NCI-H82 treated with DMSO at 0.1 percent for 48 hours (cell line): ENCODE results near the gene IL27RA.
A peak's percentile ranks its signal among the peaks of the same experiment; 100 is the strongest.
"Not testable (repeated sequence)": the region's sequence is repeated elsewhere in the genome, so short reads cannot be mapped to it uniquely, and the experiment has no call there.

ENCODE experiments used
- DNase-seq: peaks from one replicate; lab custom pipeline; 2025; ENCODE audit not compliant: unreplicated experiment; lab: John Stamatoyannopoulos, UW

The IL27RA gene

DNA sequence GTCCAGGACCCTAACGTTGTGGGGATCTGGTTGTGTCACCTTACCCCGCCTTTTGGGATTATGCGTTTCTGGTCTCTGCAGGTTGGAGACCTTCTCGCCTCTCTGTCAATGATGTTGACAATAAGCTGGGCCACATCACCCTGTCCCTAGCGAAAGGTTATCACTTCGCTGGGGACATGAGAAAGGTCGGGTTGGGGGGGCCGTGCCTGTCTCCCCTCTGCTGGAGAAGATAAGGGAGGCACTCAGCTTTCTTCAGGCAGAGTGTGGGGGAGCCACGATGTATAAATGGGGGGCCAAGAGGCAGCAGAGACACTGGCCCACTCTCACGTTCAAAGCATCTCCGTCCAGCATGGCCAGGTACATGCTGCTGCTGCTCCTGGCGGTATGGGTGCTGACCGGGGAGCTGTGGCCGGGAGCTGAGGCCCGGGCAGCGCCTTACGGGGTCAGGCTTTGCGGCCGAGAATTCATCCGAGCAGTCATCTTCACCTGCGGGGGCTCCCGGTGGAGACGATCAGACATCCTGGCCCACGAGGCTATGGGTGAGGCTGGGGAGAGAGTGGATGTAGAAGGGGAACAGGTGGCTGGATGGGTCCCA is 3.6 kb upstream of the IL27RA start, which contains the start of gene RLN3:
Gene RLN3 (plus strand): TSS at position 293 of the 595 bp plus-strand sequence. CDS start 57 bp downstream, at position 350.
- no peak for DNase-seq

GRCh38 chr19:14028901-14029300 is 2.7 kb upstream of the IL27RA start:
- DNase-seq = peak; percentile 37

DNA sequence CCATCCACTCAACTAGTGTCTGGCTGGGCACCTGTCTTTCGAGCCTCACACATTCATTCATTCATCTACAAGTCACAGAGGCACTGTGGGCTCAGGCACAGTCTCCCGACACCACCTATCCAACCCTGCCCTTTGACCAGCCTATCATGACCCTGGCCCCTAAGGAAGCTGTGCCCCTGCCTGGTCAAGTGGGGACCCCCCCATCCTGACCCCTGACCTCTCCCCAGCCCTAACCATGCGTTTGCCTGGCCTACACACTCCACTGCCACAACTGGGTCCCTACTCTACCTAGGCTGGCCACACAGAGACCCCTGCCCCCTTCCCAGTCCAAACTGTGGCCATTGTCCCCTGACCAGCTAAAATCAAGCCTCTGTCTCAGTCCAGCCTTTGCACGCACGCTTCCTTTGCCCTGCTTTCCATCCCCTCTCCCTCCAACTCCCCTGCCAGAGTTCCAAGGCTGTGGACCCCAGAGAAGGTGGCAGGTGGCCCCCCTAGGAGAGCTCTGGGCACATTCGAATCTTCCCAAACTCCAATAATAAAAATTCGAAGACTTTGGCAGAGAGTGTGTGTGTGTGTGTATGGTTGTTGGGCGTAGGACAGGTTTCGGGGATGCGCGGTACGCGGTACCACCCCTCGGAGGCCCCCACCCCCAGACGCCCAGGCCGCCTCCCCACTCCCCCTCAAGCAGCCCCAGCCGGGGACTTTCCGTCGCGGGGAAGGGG is 404 bp upstream of the IL27RA start:
- DNase-seq = no peak

DNA sequence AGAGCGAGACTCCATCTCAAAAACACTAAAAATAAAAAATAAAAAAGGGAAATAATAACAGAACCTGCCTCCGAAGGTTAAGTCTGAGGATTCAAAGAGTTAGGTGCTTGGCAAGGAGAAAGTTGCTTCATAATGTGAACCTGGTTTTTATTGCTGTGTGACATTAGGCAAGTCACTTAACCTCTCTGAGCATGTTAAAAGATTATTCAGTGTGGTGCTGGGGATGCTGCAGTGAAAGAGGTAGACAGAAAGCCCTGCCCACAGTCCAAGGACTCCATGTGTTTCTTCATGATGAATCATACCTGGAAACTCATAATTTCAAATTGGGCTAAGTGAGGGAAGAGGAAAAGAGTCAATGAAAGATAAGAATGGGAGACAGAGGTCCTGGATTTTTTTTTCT is 2.4 kb downstream of the IL27RA start:
- DNase-seq = no peak

- DNase-seq = not testable (repeated sequence)
These were observed 3.6 kb downstream of the IL27RA start for GRCh38 chr19:14035159-14035558.

DNA sequence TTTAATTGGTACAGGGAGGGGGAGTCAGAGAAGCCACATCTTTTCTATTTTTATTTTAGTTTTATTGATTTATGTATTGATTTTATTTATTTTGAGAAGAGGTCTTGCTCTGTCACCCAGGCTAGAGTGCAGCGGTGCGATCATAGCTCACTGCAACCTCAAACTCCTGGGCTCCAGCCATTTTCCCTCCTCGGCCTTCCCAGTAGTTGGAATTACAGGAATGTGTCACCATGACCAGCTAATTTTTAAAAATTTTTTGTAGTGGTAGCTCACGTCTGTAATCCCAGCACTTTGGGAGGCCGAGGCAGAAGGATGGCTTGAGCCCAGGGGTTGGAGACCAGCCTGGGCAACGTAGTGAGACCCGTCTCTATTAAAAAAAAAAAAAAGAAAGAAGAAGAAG is 4.1 kb downstream of the IL27RA start:
- DNase-seq = no peak

DNA sequence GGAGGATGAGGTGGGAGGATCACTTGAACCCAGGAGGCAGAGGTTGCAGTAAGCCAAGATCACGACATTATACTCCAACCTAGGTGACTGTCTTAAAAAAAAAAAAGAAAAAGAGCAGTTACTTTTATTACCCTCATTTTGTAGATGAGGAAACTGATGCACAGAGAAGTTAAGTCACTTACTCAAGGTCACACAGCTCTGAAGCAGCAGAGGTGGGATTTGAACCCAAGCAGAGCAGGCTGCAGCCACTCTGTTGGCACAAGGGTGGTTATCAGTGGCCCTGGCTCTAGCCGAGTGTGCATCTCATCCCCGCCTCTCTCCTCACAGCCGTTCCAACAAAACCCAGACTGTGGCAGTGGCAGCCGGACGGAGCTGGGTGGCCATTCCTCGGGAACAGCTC is 7.6 kb downstream of the IL27RA start:
- no peak for DNase-seq

GRCh38 chr19:14042659-14043608 is 11.4 kb downstream of the IL27RA start:
- DNase-seq = peak; percentile 46

DNA sequence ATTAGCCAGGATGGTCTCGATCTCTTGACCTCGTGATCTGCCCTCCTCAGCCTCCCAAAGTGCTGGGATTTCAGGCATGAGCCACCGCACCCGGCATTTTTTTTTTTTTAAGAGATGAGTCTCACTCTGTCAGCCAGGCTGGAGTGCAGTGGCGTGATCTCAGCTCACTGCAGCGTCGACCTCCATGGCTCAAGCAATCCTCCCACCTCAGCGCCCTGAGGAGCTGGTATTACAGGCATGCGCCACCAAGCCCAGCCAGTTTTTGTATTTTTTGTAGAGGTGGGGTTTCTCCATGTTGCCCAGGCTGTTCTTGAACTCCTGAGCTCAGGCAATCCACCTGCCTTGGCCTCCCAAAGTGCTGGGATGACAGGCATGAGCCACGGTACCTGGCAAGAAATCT is 16.3 kb downstream of the IL27RA start:
- DNase-seq = not testable (repeated sequence)

DNA sequence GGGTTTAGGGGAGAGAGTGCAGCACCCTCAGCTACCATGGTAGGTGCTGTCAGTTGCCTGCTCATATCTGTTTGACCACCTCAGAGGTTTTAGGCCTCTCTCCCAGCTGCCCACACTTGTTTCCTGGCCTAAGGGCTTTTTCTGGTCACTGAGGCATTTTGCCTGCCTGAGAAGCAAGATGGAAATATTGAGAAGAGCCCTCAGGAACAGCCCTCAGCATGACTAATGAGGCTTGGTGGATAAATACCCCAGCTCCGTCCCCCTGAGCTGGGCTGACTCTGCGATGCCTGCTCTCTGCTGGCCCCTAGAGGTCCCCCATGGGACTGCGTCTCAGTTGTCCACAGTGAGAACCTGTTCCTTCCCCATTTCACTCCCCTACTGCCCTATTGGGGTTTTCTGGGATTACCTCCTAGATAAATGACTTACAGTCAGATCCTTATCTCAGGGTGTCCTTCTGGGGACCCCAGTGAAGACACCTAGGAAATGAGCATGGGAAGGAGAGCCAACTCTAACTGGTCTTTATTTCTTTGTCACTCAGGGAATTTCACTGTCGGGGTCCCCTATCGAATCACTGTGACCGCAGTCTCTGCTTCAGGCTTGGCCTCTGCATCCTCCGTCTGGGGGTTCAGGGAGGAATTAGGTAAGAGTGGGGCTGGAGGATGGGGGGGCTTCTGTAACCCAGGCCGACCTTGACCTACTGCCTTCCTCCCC is 17.0 kb downstream of the IL27RA start:
- no peak for DNase-seq

DNA sequence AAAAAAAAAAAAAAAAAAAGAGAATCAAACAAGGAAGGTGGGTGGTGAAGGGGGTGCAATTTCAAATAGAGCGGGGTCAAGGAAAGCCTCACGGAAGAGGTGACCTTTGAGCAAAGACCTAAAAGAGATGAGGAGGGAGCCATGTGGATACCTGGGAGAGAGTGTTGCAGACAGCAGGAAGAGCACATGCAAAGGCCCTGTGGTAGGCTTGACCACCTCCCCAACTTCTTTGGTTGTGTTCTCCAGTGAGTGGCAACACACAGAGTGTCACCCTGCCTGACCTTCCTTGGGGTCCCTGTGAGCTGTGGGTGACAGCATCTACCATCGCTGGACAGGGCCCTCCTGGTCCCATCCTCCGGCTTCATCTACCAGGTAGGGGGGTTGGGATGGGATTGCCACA is 18.9 kb downstream of the IL27RA start:
- no peak for DNase-seq

- not testable (repeated sequence) for DNase-seq
These were observed 19.4 kb downstream of the IL27RA start for GRCh38 chr19:14050961-14051360.

DNA sequence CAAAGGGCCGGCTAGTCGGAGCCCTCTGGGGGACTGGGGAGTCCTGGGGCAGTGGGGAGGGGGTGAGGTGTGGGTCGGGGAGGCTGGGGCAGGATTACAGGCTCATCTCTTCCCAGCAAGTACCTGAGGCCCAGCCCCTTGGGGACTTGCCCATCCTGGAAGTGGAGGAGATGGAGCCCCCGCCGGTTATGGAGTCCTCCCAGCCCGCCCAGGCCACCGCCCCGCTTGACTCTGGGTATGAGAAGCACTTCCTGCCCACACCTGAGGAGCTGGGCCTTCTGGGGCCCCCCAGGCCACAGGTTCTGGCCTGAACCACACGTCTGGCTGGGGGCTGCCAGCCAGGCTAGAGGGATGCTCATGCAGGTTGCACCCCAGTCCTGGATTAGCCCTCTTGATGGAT is 20.4 kb downstream of the IL27RA start:
- DNase-seq = no peak

DNA sequence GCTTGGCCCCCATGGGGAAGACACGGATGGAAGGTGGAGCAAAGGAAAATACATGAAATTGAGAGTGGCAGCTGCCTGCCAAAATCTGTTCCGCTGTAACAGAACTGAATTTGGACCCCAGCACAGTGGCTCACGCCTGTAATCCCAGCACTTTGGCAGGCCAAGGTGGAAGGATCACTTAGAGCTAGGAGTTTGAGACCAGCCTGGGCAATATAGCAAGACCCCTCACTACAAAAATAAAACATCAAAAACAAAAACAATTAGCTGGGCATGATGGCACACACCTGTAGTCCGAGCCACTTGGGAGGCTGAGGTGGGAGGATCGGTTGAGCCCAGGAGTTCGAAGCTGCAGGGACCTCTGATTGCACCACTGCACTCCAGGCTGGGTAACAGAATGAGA is 20.9 kb downstream of the IL27RA start:
- no peak for DNase-seq

DNA sequence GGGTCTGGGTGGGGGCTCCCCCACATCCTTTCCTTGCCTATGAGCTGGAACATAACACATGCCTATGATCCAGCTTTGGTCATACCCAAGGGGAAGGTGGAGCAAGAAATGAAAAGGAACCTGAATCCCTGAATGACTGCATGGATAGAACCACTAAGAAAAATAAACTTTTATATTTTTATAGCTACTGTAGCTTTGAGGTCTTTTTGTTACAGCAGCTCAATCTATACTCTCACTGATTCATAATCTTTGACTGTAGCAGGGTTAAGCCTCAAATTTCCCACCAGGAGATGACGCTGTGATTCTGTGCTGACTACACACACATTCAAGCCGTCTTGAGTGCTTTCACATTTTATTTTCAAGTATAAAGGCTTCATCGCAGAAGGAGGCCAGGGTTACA is 21.5 kb downstream of the IL27RA start:
- DNase-seq = no peak

DNA sequence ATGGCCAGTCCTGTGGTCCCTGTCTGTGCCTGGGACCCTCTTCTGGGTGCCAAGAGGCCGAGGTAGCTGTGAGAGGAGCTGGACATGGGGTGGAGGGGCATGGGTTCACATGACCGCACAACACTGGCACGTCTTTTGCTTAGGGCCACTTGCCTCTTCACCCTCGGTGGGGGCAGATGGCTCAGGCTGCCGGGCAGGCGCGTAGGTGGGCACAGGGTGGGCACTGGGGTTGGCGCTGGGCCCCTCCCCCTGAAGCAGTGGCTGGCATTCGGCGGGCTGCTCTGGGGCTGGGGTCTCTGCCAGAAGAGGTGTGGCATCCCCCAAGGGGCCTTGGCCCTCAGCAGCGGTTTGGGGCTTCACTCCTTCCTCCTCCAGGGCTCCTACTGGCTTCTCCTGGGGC is 21.9 kb downstream of the IL27RA start:
- DNase-seq = no peak

- no peak for DNase-seq
These were observed 22.5 kb downstream of the IL27RA start for GRCh38 chr19:14054099-14054498.

DNA sequence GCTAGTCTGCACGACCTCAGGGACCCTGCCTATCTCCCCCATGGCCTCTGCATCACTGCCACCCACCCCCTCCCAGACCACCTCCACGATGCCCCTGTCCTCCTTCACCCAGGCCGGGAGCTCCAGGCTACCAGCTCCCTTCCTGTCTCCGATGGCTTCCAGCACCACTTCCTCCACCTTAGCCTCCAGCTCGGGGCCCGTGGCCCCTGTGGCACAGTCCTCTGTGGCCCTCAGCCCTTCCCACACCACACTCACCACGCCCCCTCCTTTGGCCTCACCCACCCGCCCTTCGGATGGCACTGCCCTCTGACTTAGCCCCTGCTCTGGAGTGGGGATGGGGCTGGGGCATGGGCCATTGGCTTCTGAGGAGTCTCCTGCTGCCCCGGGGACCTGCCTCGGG is 23.2 kb downstream of the IL27RA start:
- DNase-seq = no peak

DNA sequence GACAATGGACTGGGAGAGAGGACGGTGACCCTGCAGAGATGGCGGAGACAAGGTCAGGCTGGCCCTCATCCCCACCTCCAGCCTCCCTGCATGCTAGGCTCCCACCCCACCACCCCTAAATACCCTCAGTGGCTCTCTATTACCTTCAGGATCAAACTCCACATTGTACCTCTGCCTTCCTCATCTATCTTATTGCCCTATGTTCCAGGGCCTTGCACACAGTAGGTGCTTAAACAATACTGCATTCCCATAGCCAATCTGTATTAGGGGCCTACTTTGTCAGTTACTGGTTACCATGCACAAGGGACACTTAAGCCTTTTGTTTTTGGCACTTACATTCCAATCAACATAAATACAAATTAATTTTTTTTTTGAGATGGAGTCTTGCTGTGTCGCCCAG is 23.8 kb downstream of the IL27RA start:
- no peak for DNase-seq

DNA sequence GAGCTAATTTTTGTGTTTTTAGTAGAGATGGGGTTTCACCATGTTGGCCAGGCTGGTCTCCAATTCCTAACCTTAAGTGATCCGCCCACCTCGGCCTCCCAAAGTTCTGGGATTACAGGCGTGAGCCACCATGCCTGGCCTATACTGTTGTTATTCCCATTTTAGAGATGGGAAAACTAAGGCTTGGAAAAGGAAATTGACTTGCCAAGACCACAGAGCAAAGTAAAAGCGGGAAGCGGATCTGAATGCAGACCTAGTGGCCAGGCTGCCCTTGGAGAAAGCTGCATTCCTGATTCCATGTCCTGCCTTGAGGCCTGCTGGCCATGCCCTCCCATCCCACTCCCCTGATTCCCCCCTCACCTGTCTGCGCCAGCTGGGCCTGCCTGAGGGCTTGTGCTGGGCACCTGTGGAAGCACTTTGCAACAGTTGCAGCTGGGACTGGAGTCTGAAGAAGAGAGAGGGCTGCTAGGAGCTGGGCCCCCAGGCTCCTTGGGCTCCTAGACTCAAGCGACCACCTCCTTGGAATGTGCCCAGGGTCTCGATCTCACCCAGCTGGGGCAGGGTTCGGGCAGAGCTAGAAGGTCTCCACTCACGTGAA is 24.6 kb downstream of the IL27RA start:
- DNase-seq = no peak
